Measurements from ENCODE around the gene ZSWIM5.
"Not testable (repeated sequence)": the region's sequence is repeated elsewhere in the genome, so short reads cannot be mapped to it uniquely, and the experiment has no call there.

The ZSWIM5 gene

GRCh38 chr1:45008076-45008475 lies 198.3 kb downstream of the ZSWIM5 start:
- no peak for DNase-seq (ENCODE audit: low read depth in 1 of 2, low spot score in 1 of 2)

GRCh38 chr1:45007311-45007710 lies 199.1 kb downstream of the ZSWIM5 start:
- no peak for DNase-seq (ENCODE audit: low read depth in 1 of 2, low spot score in 1 of 2)

- DNase-seq (ENCODE audit: low read depth in 1 of 2, low spot score in 1 of 2): no peak
Observed at GRCh38 chr1:45005761-45006160, 200.6 kb downstream of the ZSWIM5 start.

- no peak for DNase-seq (ENCODE audit: low read depth in 1 of 2, low spot score in 1 of 2)
Observed at GRCh38 chr1:45004281-45004920, 202.0 kb downstream of the ZSWIM5 start.

GRCh38 chr1:45003741-45004140 lies 202.7 kb downstream of the ZSWIM5 start:
- no peak for DNase-seq (ENCODE audit: low read depth in 1 of 2, low spot score in 1 of 2)

GRCh38 chr1:45002650-45003645 lies 203.5 kb downstream of the ZSWIM5 start:
- no peak for DNase-seq (ENCODE audit: low read depth in 1 of 2, low spot score in 1 of 2)

- DNase-seq (ENCODE audit: low read depth in 1 of 2, low spot score in 1 of 2): not testable (repeated sequence)
Observed at GRCh38 chr1:45001576-45001975, 204.8 kb downstream of the ZSWIM5 start.

- no peak for DNase-seq (ENCODE audit: low read depth in 1 of 2, low spot score in 1 of 2)
Observed at GRCh38 chr1:45001011-45001481, 205.4 kb downstream of the ZSWIM5 start.

- DNase-seq (ENCODE audit: low read depth in 1 of 2, low spot score in 1 of 2): no peak
Observed at GRCh38 chr1:44999232-44999631, 207.2 kb downstream of the ZSWIM5 start.

- no peak for DNase-seq (ENCODE audit: low read depth in 1 of 2, low spot score in 1 of 2)
Observed at GRCh38 chr1:44995467-44996238, 210.8 kb downstream of the ZSWIM5 start.

GRCh38 chr1:44994309-44994898 lies 212.0 kb downstream of the ZSWIM5 start:
- DNase-seq (ENCODE audit: low read depth in 1 of 2, low spot score in 1 of 2): no peak

- DNase-seq (ENCODE audit: low read depth in 1 of 2, low spot score in 1 of 2): no peak
Observed at GRCh38 chr1:44988531-44989156, 217.8 kb downstream of the ZSWIM5 start.

GRCh38 chr1:44985747-44986359 lies 220.6 kb downstream of the ZSWIM5 start:
- DNase-seq (ENCODE audit: low read depth in 1 of 2, low spot score in 1 of 2): no peak

GRCh38 chr1:44977372-44977771 lies 229.0 kb downstream of the ZSWIM5 start:
- DNase-seq (ENCODE audit: low read depth in 1 of 2, low spot score in 1 of 2): not testable (repeated sequence)

- DNase-seq (ENCODE audit: low read depth in 1 of 2, low spot score in 1 of 2): no peak
Observed at GRCh38 chr1:44976252-44976651, 230.2 kb downstream of the ZSWIM5 start.

GRCh38 chr1:44973645-44974044 lies 232.8 kb downstream of the ZSWIM5 start:
- no peak for DNase-seq (ENCODE audit: low read depth in 1 of 2, low spot score in 1 of 2)

GRCh38 chr1:44970317-44970716 lies 236.1 kb downstream of the ZSWIM5 start:
- DNase-seq (ENCODE audit: low read depth in 1 of 2, low spot score in 1 of 2): no peak

Data from activated T-helper 1 cell treated with anti-CD3 and anti-CD28 coated beads, Interleukin-2, amount 50 U/mL, for 16 hours (primary cell).